SKM-1 (cell line): ENCODE data around the gene CDH4.

ENCODE experiments used
- DNase-seq: peaks from one replicate; lab custom pipeline; 2025; ENCODE audit not compliant: unreplicated experiment; lab: John Stamatoyannopoulos, UW

The CDH4 gene

DNA sequence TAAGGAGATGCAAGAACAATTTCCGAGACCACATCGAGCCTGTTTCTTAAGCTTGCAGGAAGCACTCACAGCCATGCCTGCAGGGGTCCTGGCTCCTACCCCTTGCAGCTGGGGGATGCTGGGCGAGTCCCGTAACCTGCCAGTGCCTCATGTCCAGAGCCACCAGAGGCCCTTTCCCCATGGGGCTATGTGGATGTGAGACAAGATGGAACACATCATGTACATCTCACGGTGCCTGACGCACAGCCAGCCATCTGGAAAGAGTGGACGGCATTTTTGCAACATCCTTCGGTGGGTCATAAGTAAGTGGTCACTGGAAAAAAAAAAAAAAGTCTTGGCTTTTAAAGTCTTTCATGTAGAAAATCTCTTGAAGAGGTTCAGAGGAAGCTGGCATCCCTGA lies 72.8 kb downstream of the CDH4 start:
- no peak for DNase-seq

DNA sequence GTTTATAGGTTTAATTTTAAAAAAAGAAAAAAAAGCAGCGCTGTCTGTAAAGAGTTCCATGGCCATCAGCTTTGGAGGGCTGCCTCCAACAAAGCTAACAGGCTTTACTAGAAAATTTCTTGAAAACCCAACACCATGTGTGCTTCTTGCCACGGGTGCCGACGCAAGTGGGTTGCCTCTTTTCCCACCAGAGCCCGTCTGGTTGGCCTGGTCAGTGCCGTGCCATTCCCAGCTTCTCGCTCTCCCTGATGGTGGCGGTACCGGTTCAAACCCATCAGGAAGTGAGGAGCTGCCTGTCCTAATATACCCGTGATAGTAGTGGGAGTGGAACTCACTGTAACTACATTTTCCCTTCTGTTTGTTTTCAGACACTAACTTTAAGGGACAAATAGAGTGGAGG lies 73.7 kb downstream of the CDH4 start:
- DNase-seq: no peak

DNA sequence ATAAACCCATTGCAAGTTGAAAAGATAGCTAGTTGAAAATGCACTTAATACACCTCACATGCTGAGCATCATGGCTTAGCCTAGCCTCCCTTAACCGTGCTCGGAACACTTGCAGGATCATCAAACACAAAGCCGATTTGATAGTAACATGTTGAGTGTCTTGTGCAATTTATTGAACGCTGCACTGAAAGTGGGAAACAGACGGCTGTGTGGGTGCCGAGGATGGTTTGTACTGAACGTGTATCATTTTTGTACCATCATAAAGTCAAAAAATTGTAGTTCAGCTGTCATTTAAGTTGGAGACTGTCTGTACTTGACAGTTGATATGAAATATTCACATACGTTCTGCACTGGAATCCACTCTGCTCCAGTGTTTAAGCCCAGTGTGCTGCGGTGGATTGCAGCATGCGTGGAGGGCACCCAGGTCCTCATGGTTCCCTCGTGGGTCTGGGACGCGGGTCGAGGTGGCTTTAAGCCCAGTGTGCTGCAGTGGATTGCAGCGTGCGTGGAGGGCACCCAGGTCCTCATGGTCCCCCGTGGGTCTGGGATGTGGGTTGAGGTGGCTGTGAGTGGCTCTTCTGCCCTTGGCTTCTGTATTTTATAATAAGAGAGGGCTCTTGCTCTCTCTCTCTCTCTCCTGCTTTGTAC lies 77.0 kb downstream of the CDH4 start:
- DNase-seq: no peak

DNA sequence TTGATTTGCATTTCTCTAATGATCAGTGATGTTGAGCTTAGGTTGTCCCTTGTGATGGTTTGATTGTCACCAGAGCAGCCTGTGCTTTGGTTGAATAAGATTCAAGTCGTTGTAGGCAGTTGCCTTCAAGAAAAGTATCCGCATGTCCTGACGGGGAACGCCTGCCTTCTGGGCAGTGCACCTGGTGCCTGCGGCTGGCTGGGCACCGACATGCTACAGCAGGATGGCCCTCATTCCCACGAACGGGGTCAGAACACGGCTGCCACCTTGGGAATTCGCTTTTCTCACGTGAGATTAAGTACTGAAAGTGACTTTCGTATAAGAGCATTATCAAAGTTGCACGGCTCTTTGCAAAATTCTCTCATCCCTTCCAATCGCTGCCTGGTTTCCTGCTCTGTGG lies 78.4 kb downstream of the CDH4 start:
- DNase-seq: no peak

DNA sequence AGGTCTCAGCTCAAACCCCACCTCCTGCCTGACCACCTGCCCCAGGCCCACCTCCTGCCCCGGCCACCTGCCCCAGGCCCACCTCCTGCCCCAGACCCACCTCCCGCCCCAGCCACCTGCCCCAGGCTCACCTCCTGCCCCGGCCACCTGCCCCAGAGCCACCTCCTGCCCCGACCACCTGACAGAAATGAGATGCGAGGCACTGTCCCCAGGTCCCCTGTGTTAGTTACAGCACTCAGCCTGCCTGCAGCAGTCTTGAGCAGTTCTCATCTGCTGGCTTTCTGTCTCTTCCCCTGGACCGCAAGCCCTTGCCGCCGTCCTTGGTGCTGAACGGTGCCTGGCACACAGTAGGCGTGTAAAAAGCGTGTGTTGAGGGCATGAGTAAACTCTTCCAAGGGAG lies 79.5 kb downstream of the CDH4 start:
- DNase-seq: no peak

DNA sequence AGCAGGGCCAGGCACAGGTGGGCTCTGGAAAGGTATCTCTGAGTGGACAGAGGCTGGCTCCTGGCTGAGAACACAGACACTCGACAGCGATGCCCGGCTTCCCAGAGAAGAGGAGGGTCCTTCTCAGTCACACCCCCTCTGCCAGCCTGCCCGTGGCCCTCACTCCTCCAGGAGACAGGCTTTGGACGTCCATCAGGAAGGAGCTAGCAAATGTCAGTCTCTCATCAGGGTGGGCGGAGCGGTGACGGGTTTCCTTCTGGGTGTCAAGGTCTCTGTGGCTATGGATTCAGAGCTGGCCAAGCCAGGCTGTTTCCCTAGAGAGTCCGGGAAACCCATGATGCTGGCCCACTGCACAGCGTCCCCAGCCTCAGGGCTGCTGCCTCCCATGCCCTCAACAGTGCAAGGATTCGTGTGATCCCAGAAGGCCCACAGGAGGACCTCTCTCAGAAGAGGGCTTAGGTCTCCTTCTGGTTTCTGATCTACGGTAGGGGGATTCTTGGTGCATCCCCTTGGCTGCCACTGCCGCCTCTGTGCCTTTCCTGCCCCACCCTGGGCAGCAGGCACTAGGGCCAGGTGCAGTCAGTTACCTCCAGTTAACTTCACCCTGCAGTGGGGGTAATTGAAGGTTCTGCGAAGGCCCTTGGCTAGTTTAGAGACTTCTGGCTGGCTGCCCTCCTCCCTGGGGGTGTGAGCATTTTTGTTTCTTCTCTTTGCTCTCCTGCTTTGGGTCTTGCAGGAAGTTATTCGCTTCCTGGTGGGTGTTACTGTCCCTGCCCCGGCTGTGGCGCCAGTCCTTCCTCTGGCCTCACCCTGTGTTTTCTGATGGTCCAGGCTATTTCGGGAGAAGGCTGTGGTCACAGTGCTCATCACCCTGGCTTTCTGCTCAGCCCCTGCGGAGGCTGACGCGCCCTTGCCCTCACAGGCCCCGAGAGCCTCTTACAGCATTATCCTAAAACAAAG lies 80.2 kb downstream of the CDH4 start:
- no peak for DNase-seq

DNA sequence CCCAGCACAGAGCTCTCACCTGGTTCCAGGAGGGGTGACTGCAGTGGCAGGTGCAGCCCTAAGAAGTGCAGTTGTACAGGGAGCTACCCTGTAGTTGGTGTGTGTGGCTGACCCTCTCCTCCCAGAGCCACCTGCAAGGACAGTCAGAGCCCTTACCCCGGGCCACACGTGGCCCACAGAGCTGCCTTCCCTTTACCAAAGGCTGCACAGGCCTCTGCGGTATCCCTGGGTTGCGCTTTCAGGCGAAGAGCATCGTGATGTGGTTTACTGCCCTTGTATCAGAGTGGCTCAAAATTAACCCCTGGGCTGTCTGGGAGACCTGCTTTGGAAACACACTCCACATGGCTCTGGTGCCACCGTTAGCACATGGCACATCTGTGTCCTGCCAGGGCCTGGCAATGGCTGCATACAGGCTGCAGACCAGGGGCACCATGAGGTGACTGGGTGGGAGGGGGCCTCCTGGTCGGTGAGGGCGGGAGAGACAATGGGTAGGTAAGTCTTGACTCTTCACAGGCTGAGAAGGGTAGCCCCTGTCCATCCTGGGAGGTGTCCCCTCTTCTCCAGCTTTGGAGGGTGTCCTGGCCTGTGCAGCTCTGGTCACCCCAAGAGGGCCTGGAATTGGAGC lies 81.5 kb downstream of the CDH4 start:
- DNase-seq: no peak

DNA sequence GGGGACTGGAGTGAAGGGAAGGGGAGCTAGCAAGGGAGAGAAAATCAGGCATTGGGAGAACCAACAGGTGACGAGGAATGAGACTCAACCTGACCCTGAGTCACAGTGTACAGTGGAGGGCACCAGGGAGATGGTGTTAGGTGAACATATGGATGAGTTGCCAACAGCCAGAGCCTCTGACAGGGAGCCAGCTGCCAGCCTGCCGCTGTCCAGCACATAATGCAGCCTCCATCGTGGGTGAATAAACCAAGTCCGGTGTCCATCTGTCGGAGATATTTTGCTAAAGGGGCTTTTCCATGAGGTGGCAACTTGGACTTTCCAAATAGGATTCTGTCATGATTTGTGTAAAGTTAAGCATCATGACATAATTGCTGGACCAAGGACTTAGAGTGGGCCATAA lies 88.1 kb downstream of the CDH4 start:
- DNase-seq: no peak

DNA sequence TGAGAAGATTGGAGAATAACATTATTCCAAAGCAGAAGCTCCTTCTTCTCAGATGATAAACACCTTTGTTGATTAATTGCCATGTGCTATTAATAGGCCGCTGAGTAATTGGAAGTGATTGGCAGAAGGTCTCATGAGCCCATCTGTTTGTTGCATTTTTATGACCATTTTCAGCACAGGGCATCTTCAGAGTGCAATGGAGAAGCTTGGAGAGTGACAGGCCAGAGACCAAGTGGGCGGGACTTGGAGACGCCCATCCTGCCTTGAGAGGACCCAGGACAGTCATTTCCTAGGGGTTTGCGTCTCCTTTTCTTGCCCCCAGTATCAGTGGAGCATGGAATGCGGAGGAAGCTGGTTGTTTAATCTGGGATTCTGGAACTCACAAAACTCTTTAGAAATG lies 89.5 kb downstream of the CDH4 start:
- no peak for DNase-seq

DNA sequence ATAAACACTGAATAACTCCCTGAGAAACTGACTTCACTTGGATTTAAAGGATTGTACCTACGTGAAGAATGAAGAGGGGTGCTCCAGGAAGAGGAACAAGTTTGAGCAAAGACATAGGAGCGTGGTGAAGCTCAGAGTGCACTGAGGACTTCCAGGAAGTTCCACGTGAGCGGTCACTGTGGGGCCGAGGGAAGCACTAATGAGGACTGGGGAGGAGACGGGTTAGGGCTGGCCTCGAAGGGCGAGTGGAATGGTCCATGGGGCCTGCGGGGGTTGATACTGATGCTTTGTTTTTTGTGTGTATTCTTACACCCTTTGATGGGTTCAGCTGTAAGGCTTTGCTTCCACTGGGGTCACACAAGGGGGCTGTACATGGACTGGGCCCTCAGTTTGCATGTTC lies 91.9 kb downstream of the CDH4 start:
- no peak for DNase-seq

DNA sequence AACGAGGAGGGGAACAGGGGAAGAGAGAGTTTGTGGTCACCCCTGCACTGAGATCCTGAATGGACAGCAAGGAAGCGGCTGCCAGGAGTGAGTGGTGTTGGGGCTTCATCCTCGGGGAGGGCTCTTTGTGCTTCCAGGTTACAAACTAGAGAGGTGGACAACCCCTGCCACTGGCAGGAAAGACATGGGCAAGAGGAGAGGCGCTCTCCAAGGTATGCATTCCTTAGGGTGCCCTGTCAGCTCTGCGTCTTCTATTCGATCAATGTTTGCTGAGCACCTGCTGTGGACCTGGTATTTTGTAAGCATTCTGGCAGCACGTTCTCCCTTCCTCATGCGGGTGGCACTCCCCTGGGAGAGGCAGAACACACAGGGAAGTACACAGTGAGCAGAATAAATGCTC lies 93.6 kb downstream of the CDH4 start:
- no peak for DNase-seq

DNA sequence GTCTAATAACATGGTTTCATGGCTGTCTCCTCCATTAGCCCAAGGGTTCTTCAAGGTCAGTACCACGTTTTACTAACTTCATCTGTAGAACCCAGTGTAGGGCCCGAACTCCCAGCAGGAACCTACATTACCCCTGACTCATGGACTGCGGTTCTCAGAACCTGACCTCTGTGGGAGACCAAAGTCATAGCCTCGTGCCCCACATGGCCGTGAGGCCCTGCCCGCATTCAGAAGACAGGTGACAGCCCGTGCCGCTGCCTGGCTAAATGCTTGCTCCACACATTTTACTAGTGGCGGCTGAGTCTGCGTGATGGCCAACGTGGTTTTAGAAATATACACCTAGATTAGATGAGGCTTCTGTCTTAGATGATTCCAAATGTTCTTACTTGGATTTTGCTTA lies 94.9 kb downstream of the CDH4 start:
- DNase-seq: no peak

DNA sequence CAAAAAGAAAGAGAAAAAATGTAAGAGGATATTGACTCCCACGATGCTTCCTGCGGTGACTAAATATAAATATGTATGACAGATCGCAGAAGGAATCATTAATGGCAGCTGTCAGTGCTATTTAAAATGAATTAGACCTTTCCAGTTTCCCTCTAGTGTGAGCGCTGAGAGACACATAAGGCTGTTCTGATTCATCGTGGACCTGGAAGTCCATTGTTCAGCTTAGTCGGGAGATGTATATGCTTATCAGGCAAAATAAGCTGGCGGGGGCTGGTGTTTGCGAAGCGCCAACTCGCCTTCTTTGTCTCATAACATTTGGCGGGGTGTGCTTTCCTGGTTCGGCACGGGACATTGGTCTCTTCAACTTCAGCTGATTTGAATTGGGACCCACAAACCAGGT lies 95.4 kb downstream of the CDH4 start:
- DNase-seq: no peak

DNA sequence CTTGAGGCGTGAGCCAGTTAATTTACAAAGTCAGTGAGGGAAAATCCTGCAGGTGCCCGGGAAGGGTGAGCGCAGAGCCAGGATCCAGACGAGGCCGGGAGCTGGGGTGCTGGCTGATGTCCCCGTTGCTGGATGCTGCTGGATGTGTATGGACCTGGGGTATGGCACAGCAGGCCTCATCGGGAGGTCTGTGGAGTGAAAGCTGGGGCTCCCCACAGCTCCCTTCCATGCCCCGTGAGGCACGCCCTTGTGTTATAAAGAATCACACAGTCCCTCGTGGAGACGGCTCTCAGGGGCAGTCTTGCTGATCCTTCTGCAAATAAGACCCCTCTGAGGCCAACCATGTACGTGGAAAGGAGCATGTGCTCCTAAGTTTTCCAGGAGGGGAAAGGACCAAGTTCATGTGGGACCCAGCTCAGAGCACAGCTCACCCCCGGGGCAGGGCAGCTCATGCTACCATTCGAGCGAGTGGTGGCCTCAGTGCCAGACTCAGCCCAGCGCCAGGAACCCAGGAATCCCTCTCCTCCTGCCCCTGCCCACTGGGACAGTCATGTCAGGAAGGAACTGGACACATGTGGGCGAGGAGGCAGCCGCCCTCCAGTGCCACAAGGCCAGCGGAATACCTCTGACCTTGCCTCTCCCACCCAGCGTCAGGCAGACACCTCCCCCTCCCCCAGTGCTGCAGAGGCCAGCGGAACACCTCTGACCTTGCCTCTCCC lies 97.5 kb downstream of the CDH4 start:
- no peak for DNase-seq

DNA sequence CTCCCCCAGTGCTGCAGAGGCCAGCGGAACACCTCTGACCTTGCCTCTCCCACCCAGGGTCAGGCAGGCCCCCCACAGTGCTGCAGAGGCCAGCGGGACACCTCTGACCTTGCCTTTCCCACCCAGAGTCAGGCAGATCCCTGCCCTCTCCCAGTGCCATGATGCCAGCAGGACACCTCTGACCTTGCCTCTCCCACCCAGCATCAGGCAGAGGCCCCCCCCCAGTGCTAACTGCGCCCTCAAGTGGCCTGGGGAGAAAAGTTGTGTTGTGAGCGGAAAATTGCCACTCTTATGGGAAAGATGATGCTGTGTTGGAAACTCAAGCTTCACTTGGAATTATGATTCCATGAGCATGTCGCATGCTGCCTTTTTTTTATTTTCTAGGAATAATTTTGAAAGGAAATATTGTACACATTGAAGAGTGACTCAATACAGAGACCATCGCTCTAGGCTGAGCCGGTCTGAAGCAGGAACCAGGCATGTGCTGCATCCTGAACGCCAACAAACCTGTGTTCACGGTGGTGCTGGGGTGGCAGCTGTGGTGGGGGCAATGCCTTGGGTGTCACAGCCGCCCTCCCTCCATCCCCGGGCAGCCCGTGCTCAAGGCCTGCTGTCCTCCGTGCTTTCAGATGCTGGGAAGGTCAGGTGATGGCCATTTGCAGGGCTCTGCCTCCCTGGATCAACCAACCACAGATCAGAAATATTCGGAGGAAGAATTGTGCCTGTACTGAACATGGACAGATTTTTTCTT lies 98.6 kb downstream of the CDH4 start:
- no peak for DNase-seq

DNA sequence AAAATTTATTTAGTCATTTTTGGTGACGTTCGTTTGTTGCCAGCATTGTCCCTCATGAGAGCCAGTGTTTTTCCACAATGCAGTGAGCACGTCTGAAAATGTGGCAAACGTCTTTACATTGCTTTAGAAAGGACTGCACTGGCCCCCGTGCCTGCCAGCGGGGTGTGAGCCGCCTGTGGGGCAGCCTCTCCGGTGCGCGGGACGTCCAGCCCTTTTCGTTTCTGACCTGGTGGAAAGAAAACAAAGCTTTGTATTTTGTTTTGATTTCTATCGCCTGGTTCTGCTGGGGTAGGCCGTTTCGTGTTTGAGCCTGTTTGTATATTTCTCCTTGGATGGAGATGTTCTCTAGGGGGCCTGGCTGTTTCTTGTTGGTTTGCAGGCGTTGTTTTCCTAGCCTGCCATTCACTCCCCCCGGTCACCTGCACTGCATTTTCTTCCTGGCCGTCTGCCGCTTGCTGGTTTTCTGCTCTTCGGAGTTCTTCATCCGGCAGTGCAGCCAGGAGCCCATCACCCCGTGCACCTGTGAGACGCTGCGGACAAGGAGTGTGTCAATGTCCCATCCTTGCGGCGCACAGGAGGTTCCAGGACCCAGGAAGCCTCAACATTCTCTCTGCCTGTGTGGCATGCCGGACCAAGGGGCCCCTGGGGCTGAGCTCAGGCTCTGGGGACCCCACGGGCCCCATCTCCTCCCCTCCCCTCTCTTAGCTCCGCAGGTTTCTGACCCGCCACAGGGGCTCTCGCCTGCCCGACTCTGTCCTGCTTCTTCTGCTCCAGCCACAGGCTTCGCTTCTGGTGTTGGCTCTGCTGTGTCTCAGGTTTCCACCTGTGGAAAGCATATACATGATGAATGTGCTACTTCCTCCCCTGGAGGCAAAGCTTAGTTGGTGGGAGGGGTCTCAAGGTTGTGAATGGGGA lies 100.5 kb downstream of the CDH4 start:
- no peak for DNase-seq

DNA sequence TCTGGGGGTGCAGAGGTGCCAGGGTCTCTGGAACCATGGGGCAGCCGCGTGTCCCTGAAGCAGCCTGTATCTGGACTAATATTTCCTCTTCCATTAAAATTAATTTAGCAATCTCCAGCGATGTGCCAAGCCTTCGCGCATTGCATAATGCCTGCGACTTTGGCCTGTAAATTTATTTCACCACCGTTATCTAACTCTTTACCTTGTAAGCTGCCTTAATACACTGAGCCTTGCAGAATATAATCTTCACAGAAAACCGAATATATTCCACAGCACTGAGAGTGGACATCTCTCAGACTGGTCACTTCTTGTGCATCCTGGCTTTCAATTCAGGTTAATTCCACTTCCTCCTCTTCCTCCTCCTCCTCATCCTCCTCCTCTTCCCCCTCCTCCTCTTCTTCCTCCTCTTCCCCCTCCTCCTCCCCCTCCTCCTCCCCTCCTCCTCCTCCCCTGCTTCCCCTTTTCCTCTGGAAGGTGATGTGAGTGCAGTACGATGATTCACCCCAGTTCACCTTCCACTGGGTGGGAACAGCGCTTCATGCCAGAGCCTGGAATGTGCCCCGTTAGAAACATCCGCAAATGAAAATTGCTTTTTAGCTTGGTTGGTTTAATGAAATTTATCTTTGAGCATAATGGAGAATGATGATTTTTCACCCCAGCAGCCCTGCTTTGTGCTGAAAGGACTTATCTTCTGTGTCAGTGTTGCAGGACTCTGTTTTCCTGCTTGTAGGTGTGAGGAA lies 101.4 kb downstream of the CDH4 start:
- no peak for DNase-seq

DNA sequence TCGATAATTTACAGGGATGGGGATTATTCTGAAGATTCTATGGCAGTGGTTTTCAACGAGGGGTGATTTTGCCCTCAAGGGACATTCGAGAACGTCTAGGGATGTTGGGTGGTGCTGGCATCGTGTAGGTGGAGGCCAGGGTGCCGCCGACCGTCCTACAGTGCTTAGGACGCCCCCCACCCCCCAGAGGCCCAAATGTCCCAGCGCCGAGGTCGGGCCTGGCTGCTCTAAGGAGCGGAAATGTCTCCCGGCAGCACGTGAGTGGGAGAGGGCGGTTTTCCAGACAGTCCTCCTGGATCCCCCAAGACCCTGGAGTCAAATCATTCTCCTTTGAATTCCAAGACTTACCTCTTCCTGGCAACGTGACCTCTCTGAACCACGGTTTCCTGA lies 101.9 kb downstream of the CDH4 start:
- no peak for DNase-seq

DNA sequence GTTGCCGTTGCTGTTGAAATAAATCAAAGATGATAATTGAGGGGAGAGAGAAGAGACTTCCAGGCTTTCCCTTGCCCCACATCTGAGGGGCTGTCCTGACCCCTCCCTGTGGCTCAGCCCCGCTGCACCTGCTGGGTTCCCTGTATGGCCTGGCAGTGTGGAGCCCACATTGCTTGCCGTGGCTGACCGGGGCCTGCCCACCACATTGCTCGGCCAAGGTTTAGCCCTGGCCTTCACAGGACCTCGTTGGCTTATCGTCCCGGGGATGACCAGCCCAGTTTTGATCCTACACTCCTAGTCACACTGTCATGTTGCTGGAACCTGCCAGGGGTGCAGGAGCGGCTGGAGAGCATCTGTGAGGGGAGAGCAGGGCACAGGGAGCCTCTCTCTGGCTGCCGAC lies 102.4 kb downstream of the CDH4 start:
- no peak for DNase-seq
